Right lobe of liver (tissue), 6 donors: ENCODE results near the gene ALPK1. TPM values are rescaled to one million over a fixed set of nuclear protein-coding genes. Genes with fewer than 3 reads are reported as not detected.
A peak's percentile ranks its signal among the peaks of the same experiment; 100 is the strongest.

Experiments
- ATAC-seq, 4 donors: fragments of 200-7000 bp; cut with Tn5 transposase; one replicate each; pipeline ENCODE4 v1.9.1; 2020; ENCODE audit warnings: mild to moderate bottlenecking in 4 of 4, moderate library complexity in 4 of 4
- DNase-seq, 3 donors: peaks; one replicate each; pipeline ENCODE4 v3.0.0-alpha.2; 2020
- H3K27ac ChIP-seq, 3 donors: fragments of 200-600 bp; one replicate each; pipeline ENCODE4 v1.8.0; 2022
- H3K27me3 ChIP-seq, 2 donors: fragments of 200-600 bp; one replicate each; pipeline ENCODE4 v1.8.0; 2022
- H3K36me3 ChIP-seq, 4 donors: fragments of 200-600 bp; sonication (generic) in 1 of 4; one replicate each; pipeline versions ENCODE4 v1.5.1 to v1.8.0; 2017 to 2022; ENCODE audit warnings: control low read depth in 1 of 4
- H3K4me1 ChIP-seq, 4 donors: fragments of 200-600 bp; sonication (generic) in 1 of 4; one replicate each; pipeline versions ENCODE4 v1.5.1 to v1.8.0; 2017 to 2022; ENCODE audit warnings: control low read depth in 1 of 4
- H3K4me3 ChIP-seq, 3 donors: fragments of 200-600 bp; one replicate each; pipeline ENCODE4 v1.8.0; 2022
- H3K9me3 ChIP-seq, 4 donors: fragments of 200-600 bp; sonication (generic) in 1 of 4; one replicate each; pipeline versions ENCODE4 v1.5.1 to v1.8.0; 2017 to 2022; ENCODE audit warnings: control low read depth in 1 of 4
- POLR2A ChIP-seq: fragments of 450-650 bp; IDR thresholded peaks from one replicate; pipeline ENCODE4 v1.6.1; 2017; ENCODE audit warnings: antibody characterized with exemption, mild to moderate bottlenecking
- WGBS: methylation state at CpG from one replicate; pipeline ENCODE4 v1.1.6; 2018; ENCODE audit warnings: low coverage, low lambda C conversion rate; ENCODE audit not compliant: insufficient coverage; ENCODE audit errors: missing lambda C conversion rate; 5-methylcytosine and 5-hydroxymethylcytosine counted together
- intact Hi-C, 2 donors: fragments of 100-400 bp; cut with DNase I; formaldehyde crosslinking; loops; one replicate each; pipeline versions ENCODE4 v1.11.2 to v1.14.1; 2022
- total RNA-seq, 6 experiments: library from RNA; depleted of rRNA in 2 of 6; stranded (reverse); fragments of >200 nt in 2 of 6; fragmentation: NEBNext Ultra II Directional in 3 of 6; extraction: Animal tissue kit (Norgen Biotek cat#: 25700) in 3 of 6; gene quantifications; one replicate each; pipeline versions ENCODE4 v1.1.0 to v1.2.4, GENCODE V29; 2016 to 2023
- TF ChIP-seq, protein P1 (sequence below), 4 donors: fragments of 200-600 bp in 3 of 4; fragments of 450-650 bp in 1 of 4; IDR thresholded peaks; one replicate each; pipeline versions ENCODE4 v1.5.1 to v1.8.0; 2016 to 2022; ENCODE audit warnings: antibody characterized with exemption in 4 of 4, mild to moderate bottlenecking in 2 of 4
- donor health status: DM: no; HTN: yes; CAD: no.
- donor health status: DM: no; HTN: no; CAD: no.
- donor health status: DM: no; HTN: no; CAD: no.
- donor health status: DM: no; HTN: yes; CAD: no.
- donor health status: DM: no; HTN: yes; CAD: no.

ALPK1 gene
- total RNA-seq, 6 experiments from 2014 or later: 5.6 to 20.6 (median 9.9) TPM

DNA sequence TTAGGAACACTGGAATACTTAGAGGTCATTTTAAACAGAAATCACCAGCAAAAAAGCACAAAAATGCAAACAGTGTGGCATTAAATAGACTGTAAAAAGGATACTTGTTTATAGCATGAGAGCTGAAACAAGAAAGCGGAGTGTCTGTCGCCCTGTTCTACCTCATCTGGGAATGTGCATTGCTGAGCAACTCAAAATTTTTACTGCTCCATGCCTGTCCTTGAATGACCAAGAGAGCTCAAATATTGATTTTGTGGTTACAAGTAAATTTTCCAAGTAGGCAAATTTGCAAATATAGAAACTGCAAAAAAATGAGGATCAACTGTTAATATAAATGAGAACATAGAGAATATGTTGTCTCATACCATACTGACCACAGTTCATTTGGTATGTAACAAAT, 40.1 kb upstream of the ALPK1 start:
- ATAC-seq: no peak
- WGBS: 73% methylated on average over 2 of the region's 2 CpGs
- Histone ChIP-seq H3K4me3 (no peak overlapping the region), H3K36me3 (peaks cover 0 to 7% (median 2%) of the 10 kb centered on the region in 4 donors), H3K9me3 (no peaks in the 10 kb centered on the region), H3K27ac (no peak overlapping the region), H3K4me1 (peaks cover 0 to 7% (median 0%) of the 10 kb centered on the region in 4 donors), H3K27me3 (no peaks in the 10 kb centered on the region)
- no peak for DNase-seq
- TF ChIP-seq POLR2A: no peak
- TF ChIP-seq, protein P1, sequence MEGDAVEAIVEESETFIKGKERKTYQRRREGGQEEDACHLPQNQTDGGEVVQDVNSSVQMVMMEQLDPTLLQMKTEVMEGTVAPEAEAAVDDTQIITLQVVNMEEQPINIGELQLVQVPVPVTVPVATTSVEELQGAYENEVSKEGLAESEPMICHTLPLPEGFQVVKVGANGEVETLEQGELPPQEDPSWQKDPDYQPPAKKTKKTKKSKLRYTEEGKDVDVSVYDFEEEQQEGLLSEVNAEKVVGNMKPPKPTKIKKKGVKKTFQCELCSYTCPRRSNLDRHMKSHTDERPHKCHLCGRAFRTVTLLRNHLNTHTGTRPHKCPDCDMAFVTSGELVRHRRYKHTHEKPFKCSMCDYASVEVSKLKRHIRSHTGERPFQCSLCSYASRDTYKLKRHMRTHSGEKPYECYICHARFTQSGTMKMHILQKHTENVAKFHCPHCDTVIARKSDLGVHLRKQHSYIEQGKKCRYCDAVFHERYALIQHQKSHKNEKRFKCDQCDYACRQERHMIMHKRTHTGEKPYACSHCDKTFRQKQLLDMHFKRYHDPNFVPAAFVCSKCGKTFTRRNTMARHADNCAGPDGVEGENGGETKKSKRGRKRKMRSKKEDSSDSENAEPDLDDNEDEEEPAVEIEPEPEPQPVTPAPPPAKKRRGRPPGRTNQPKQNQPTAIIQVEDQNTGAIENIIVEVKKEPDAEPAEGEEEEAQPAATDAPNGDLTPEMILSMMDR (IDR thresholded peaks at IDR 0.05): no peak
- intact Hi-C loops: loop anchor here in 1 of 2 donors (10.0 kb wide), 1 partner anchor 162 kb away; no protein-coding TSS in a partner anchor

DNA sequence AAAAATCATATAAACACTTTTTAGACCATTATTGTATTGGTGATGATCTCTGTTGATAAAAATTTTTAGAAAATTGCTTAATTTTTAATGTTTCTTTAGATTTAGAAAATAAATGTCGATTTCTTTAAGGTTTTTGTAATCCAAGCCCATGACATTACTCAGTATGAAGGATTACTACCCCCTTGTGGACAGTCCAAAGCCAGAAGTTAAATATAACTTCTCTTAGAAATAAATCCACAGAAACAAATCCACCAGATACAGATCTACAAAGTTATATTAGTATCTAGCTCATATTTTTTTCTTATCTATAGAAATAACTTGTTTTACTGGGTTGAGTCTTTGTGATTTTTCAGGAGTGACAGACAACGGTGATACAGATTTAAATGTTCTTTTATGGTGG, 30.3 kb upstream of the ALPK1 start:
- H3K9me3 ChIP-seq: no peaks in the 10 kb centered on the region
- no peak overlapping the region for H3K4me3 ChIP-seq
- H3K36me3 ChIP-seq: peaks cover 0 to 22% (median 0%) of the 10 kb centered on the region in 4 donors
- H3K27ac ChIP-seq: no peak overlapping the region
- peak; percentile 48 to 66 (median 56) for ATAC-seq
- H3K27me3 ChIP-seq: no peaks in the 10 kb centered on the region
- H3K4me1 ChIP-seq: no peaks in the 10 kb centered on the region
- intact Hi-C loops: no loop called here
- WGBS: 59% methylated on average over 2 of the region's 2 CpGs
- no peak for DNase-seq
- no peak for TF ChIP-seq POLR2A
- TF ChIP-seq, protein P1 (IDR thresholded peaks at IDR 0.05): peak; percentile 41 to 59 (median 56)

DNA sequence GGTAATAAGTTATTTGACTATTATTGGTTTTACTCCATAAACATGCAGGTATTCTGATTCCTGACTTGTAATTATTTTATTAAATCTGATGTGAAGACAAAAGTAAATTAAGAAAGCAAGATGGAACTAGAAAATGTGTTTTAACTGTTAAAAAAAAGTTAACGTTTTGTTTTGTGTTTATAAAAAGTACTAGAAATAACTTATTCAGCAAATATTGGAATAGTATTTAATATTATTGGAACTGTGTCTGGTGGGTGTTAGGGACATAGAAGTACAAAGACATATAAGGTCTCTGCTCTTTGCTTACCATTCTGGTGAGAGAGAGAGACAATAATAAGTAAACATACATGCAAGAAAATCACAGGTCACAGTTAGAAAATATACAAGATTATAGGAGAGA, 27.1 kb upstream of the ALPK1 start:
- H3K27ac ChIP-seq: no peak overlapping the region
- TF ChIP-seq, protein P1 (IDR thresholded peaks at IDR 0.05): no peak
- TF ChIP-seq POLR2A: no peak
- peaks cover 0 to 2% (median 0%) of the 10 kb centered on the region in 4 donors for H3K9me3 ChIP-seq
- 89% methylated on average over 1 of the region's 1 CpG for WGBS
- intact Hi-C loops: no loop called here
- no peak overlapping the region for H3K4me3 ChIP-seq
- ATAC-seq (no peak), DNase-seq (no peak)
- H3K4me1 ChIP-seq: no peaks in the 10 kb centered on the region
- H3K36me3 ChIP-seq: peaks cover 0 to 13% (median 0%) of the 10 kb centered on the region in 4 donors
- H3K27me3 ChIP-seq: no peaks in the 10 kb centered on the region

DNA sequence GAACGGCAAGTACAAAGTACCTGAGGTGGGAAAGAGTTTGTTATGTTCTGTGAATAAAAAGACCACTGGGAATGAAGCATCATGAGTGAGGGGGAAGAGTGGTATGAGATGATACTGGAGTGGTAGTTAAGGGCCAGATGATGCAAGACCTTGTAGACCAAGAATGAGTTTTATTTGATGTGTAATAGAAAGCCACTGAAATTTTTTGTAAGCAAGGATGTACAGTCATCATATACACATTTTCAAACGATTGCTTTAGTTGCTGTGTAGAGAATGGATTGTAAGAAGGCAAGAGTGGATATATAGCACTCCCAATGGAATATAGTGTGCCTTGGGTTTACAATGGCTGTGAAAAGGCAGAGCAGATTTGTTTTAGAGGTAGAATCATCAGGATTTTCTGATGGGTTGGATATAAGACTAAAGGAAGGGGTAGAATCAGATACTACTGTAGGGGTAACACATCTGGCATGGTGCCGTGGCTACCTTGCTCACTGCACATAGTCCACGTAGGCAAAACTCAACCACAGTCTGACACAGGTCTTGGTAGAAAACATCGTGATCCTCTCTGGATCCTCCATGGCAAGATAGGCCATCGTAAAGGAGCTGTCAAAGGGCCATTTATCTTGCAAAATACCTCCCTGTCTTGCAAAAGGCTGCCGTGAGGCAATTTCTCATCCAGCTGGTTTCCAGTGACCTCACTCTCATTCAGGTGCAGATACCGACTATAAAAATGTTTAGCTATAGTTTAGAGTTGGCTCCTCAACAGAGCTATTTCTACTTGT, 26.3 kb upstream of the ALPK1 start:
- no peaks in the 10 kb centered on the region for H3K4me1 ChIP-seq
- H3K27me3 ChIP-seq: no peaks in the 10 kb centered on the region
- H3K9me3 ChIP-seq: peaks cover 0 to 2% (median 0%) of the 10 kb centered on the region in 4 donors
- intact Hi-C loops: no loop called here
- ATAC-seq: peak in 3 of 4 donors; percentile 29 to 35 (median 32)
- TF ChIP-seq, protein P1 (IDR thresholded peaks at IDR 0.05): no peak
- TF ChIP-seq POLR2A: no peak
- peaks cover 0 to 8% (median 0%) of the 10 kb centered on the region in 4 donors for H3K36me3 ChIP-seq
- no peak overlapping the region for H3K27ac ChIP-seq
- DNase-seq: no peak
- no peak overlapping the region for H3K4me3 ChIP-seq
- 83% methylated on average over 5 of the region's 8 CpGs for WGBS
